Measurements from ENCODE around the gene CCBE1.
"Not testable (repeated sequence)": the region's sequence is repeated elsewhere in the genome, so short reads cannot be mapped to it uniquely, and the experiment has no call there.

DNA sequence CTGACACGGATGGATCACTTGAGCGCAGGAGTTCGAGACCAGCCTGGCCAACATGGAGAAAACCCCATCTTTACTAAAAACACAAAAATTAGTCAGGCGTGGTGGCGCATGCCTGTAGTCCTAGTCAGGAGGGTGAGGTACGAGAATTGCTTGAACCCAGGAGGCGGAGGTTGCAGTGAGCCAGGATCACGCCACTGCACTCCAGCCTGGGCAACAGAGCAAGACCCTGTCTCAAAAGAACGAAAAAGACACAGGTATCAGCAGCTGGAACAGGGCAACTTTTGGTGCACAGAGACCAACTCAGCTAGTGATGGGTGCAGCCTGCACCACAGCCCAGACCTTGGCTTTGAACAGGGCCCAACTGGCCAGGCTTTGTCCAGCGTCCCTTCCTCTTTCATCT, 48.8 kb downstream of the CCBE1 start:
- TF ChIP-seq POLR2A (IDR thresholded peaks at IDR 0.05; ENCODE audit: low read depth, low read length); POLR2AphosphoS5 (IDR thresholded peaks at IDR 0.05; ENCODE audit: low read depth, low read length); TAF1 (IDR thresholded peaks at IDR 0.05; ENCODE audit: borderline replicate concordance, low read depth, low read length): not testable (repeated sequence)

Measured in GM12892 (cell line).